Epithelial cell of proximal tubule (primary cell): Measurements from ENCODE around the gene MMP19. TPM values are rescaled to one million over a fixed set of nuclear protein-coding genes. Genes with fewer than 3 reads are reported as not detected.

Experiments used
- DNase-seq: peaks from one replicate; pipeline ENCODE4 v3.0.0-alpha.2; 2011; ENCODE audit warnings: low read depth
- H3K4me3 ChIP-seq: 2 replicates; pipeline ENCODE4 v1.5.1; 2011; ENCODE audit warnings: low read depth, mild to moderate bottlenecking, low read length
- CTCF ChIP-seq: conservative IDR thresholded peaks from 2 replicates; pipeline ENCODE4 v1.5.1; 2012; ENCODE audit warnings: low read depth, mild to moderate bottlenecking, low read length
- total RNA-seq: library from RNA; depleted of rRNA; stranded (reverse); fragments of >200 nt; gene quantifications from 2 replicates; pipeline ENCODE4 v1.2.3, GENCODE V29; 2015

Gene MMP19
- total RNA-seq, 1 donor from 2014 or later: 1.3 TPM

- TF ChIP-seq CTCF: no peak
- H3K4me3 ChIP-seq: no peak overlapping the region
These were observed 46.8 kb downstream of the MMP19 start for GRCh38 chr12:55795950-55796349.

GRCh38 chr12:55789893-55790292, 52.8 kb downstream of the MMP19 start:
- no peak for DNase-seq
- H3K4me3 ChIP-seq: no peak overlapping the region
- no peak for TF ChIP-seq CTCF

More at GRCh38 chr12:55795950-55796349, 46.8 kb downstream of the MMP19 start:
- DNase-seq: no peak

- no peak for DNase-seq
- no peak for TF ChIP-seq CTCF
These were observed 53.6 kb downstream of the MMP19 start for GRCh38 chr12:55789171-55789570.

GRCh38 chr12:55788546-55788945, 54.2 kb downstream of the MMP19 start:
- DNase-seq: no peak
- H3K4me3 ChIP-seq: no peak overlapping the region
- no peak for TF ChIP-seq CTCF

More at GRCh38 chr12:55789171-55789570, 53.6 kb downstream of the MMP19 start:
- H3K4me3 ChIP-seq: no peak overlapping the region

Other genes starting within 250 kb of the MMP19 start
- not detected in 2 replicates for gene OR10P1, start 206.0 kb downstream of the MMP19 start, total RNA-seq
- 3.8 and 7.7 TPM in 2 replicates for gene ITGA7, start 135.0 kb downstream of the MMP19 start, total RNA-seq
- 157 and 187 TPM in 2 replicates for gene BLOC1S1, start 126.9 kb downstream of the MMP19 start, total RNA-seq
- gene RDH5, start 122.5 kb downstream of the MMP19 start, total RNA-seq: 2.3 and 2.5 TPM in 2 replicates
- 758 and 1,095 TPM in 2 replicates for gene CD63, start 113.9 kb downstream of the MMP19 start, total RNA-seq
- gene GDF11, start 99.8 kb downstream of the MMP19 start, total RNA-seq: 2.8 and 8.5 TPM in 2 replicates
- gene SARNP, start 25.2 kb downstream of the MMP19 start, total RNA-seq: 155 and 203 TPM in 2 replicates
- gene ORMDL2, start 24.9 kb downstream of the MMP19 start, total RNA-seq: 40.5 and 47.1 TPM in 2 replicates
- 24.7 and 41.5 TPM in 2 replicates for gene DNAJC14, start 13.3 kb downstream of the MMP19 start, total RNA-seq
- gene PYM1, start 85.0 kb upstream of the MMP19 start, total RNA-seq: 49.2 and 56.0 TPM in 2 replicates
- gene DGKA, start 88.2 kb upstream of the MMP19 start, total RNA-seq: 44.3 and 272 TPM in 2 replicates
- gene PMEL, start 123.1 kb upstream of the MMP19 start, total RNA-seq: 1.4 and 3.7 TPM in 2 replicates
- gene CDK2, start 123.9 kb upstream of the MMP19 start, total RNA-seq: 62.0 and 81.2 TPM in 2 replicates
- 50.1 and 61.5 TPM in 2 replicates for gene RAB5B, start 131.1 kb upstream of the MMP19 start, total RNA-seq
- 12.9 and 15.7 TPM in 2 replicates for gene SUOX, start 154.3 kb upstream of the MMP19 start, total RNA-seq
- gene IKZF4, start 178.1 kb upstream of the MMP19 start, total RNA-seq: 0.94 and 3.1 TPM in 2 replicates
- gene RPS26, start 199.0 kb upstream of the MMP19 start, total RNA-seq: 3,534 and 3,636 TPM in 2 replicates
- gene ERBB3, start 237.2 kb upstream of the MMP19 start, total RNA-seq: 14.3 and 24.2 TPM in 2 replicates